Upper lobe of right lung (tissue), 1 donor: ENCODE measurements around the gene FASN. TPM values are rescaled to one million over a fixed set of nuclear protein-coding genes. Genes with fewer than 3 reads are reported as not detected.

Source experiments
- ATAC-seq: fragments of 200-7000 bp; cut with Tn5 transposase; one replicate; pipeline ENCODE4 v1.9.1; 2020; ENCODE audit warnings: mild to moderate bottlenecking, moderate library complexity
- DNase-seq: peaks from one replicate; pipeline ENCODE4 v3.0.0-alpha.2; 2020
- H3K27ac ChIP-seq: fragments of 200-600 bp; one replicate; pipeline ENCODE4 v1.8.0; 2022
- H3K27me3 ChIP-seq: fragments of 200-600 bp; one replicate; pipeline ENCODE4 v1.8.0; 2022; ENCODE audit warnings: mild to moderate bottlenecking
- H3K36me3 ChIP-seq: fragments of 200-600 bp; one replicate; pipeline ENCODE4 v1.8.0; 2022
- H3K4me1 ChIP-seq: fragments of 200-600 bp; one replicate; pipeline ENCODE4 v1.8.0; 2022
- H3K4me3 ChIP-seq: fragments of 200-600 bp; one replicate; pipeline ENCODE4 v1.8.0; 2022; ENCODE audit warnings: mild to moderate bottlenecking
- H3K9me3 ChIP-seq: fragments of 200-600 bp; one replicate; pipeline ENCODE4 v1.8.0; 2022
- CTCF ChIP-seq: fragments of 200-600 bp; IDR thresholded peaks from one replicate; pipeline ENCODE4 v1.8.0; 2022; ENCODE audit warnings: antibody characterized with exemption
- intact Hi-C: fragments of 100-400 bp; cut with DNase I; formaldehyde crosslinking; loops from one replicate; pipeline ENCODE4 v1.11.0; 2022
- total RNA-seq: library from RNA; stranded (reverse); fragmentation: NEBNext Ultra II Directional; extraction: Animal tissue kit (Norgen Biotek cat#: 25700); gene quantifications from one replicate; pipeline ENCODE4 v1.2.1, GENCODE V29; 2021
- donor health status: DM: no; HTN: yes; CAD: no; lungs with severe emphysema.

FASN gene
- total RNA-seq, 1 donor from 2014 or later, result 432 TPM

GRCh38 chr17:82065638-82066303 is 32.3 kb downstream of the FASN start, which contains the start of gene DUS1L:
DUS1L (minus strand) TSS chr17:82065804; CDS start chr17:82065059, 745 bp downstream.
- intact Hi-C loops, result no loop called here
- peak within 1 kb of the TSS; percentile 94 for H3K4me3 ChIP-seq
- TF ChIP-seq CTCF, result no peak
- peaks cover 17% of the 10 kb centered on the region for H3K36me3 ChIP-seq
- DNase-seq (peak; percentile 87), ATAC-seq (peak; percentile 91)
- peak within 1 kb of the TSS; percentile 88 for H3K27ac ChIP-seq
- peaks cover 15% of the 10 kb centered on the region for H3K4me1 ChIP-seq
- no peaks in the 10 kb centered on the region for H3K27me3 ChIP-seq
- no peaks in the 10 kb centered on the region for H3K9me3 ChIP-seq

- DNase-seq (no peak), ATAC-seq (peak; percentile 22)
- Histone ChIP-seq H3K4me1 (peaks cover 15% of the 10 kb centered on the region), H3K4me3 (peak overlapping the region; percentile 94), H3K9me3 (no peaks in the 10 kb centered on the region), H3K27me3 (no peaks in the 10 kb centered on the region), H3K27ac (peak overlapping the region; percentile 88), H3K36me3 (peaks cover 22% of the 10 kb centered on the region)
- no peak for TF ChIP-seq CTCF
- intact Hi-C loops, result no loop called here
These were observed 32.8 kb downstream of the FASN start for GRCh38 chr17:82065193-82065637.

GRCh38 chr17:82064433-82065192 is 33.4 kb downstream of the FASN start:
- Histone ChIP-seq H3K9me3 (no peaks in the 10 kb centered on the region), H3K27me3 (no peaks in the 10 kb centered on the region), H3K36me3 (peaks cover 28% of the 10 kb centered on the region), H3K4me1 (peaks cover 15% of the 10 kb centered on the region), H3K27ac (peak overlapping the region; percentile 88), H3K4me3 (peak overlapping the region; percentile 94)
- no peak for TF ChIP-seq CTCF
- ATAC-seq (peak; percentile 40), DNase-seq (no peak)
- intact Hi-C loops, result no loop called here

GRCh38 chr17:82063424-82064415 is 34.3 kb downstream of the FASN start:
- ATAC-seq, result no peak
- H3K27me3 ChIP-seq, result no peaks in the 10 kb centered on the region
- peaks cover 34% of the 10 kb centered on the region for H3K36me3 ChIP-seq
- H3K4me3 ChIP-seq, result no peak overlapping the region
- TF ChIP-seq CTCF, result no peak
- intact Hi-C loops, result no loop called here
- H3K27ac ChIP-seq, result no peak overlapping the region
- no peak for DNase-seq
- peaks cover 15% of the 10 kb centered on the region for H3K4me1 ChIP-seq
- H3K9me3 ChIP-seq, result no peaks in the 10 kb centered on the region

GRCh38 chr17:82062984-82063368 is 35.1 kb downstream of the FASN start:
- no peak for DNase-seq
- Histone ChIP-seq H3K4me1 (peaks cover 15% of the 10 kb centered on the region), H3K9me3 (no peaks in the 10 kb centered on the region), H3K27me3 (no peaks in the 10 kb centered on the region), H3K4me3 (no peak overlapping the region), H3K36me3 (peaks cover 39% of the 10 kb centered on the region), H3K27ac (no peak overlapping the region)
- ATAC-seq, result no peak
- TF ChIP-seq CTCF, result no peak
- intact Hi-C loops, result no loop called here
